BLaER1 (cell line): Measurements from ENCODE around the gene SMAD5.

ENCODE experiments used
- H3K27ac ChIP-seq: shearing (Covaris generic); formaldehyde crosslinking; 2 replicates; pipeline ENCODE4 v1.8.1; 2022
- H3K27me3 ChIP-seq: shearing (Covaris generic); formaldehyde crosslinking; 2 replicates; pipeline ENCODE4 v1.8.1; 2022
- H3K36me3 ChIP-seq: shearing (Covaris generic); formaldehyde crosslinking; 2 replicates; pipeline ENCODE4 v1.8.1; 2022
- H3K4me1 ChIP-seq: shearing (Covaris generic); formaldehyde crosslinking; 2 replicates; pipeline ENCODE4 v1.8.1; 2022
- H3K4me2 ChIP-seq: shearing (Covaris generic); formaldehyde crosslinking; 2 replicates; pipeline ENCODE4 v1.8.1; 2022
- H3K4me3 ChIP-seq: shearing (Covaris generic); formaldehyde crosslinking; 2 replicates; pipeline ENCODE4 v1.8.1; 2022
- H3K9ac ChIP-seq: shearing (Covaris generic); formaldehyde crosslinking; 2 replicates; pipeline ENCODE4 v1.8.1; 2022
- H3K9me3 ChIP-seq: shearing (Covaris generic); formaldehyde crosslinking; 2 replicates; pipeline ENCODE4 v1.8.1; 2022
- H4K20me1 ChIP-seq: shearing (Covaris generic); formaldehyde crosslinking; 2 replicates; pipeline ENCODE4 v1.8.1; 2022
- Cebpa-rat ChIP-seq: shearing (Covaris generic); IDR thresholded peaks from 2 replicates; pipeline ENCODE4 v1.8.1; 2022

SMAD5 gene

GRCh38 chr5:136174021-136174659 is 41.5 kb downstream of the SMAD5 start:
- H3K36me3 ChIP-seq, result peaks cover 74% of the 10 kb centered on the region
- peaks cover 48% of the 10 kb centered on the region for H4K20me1 ChIP-seq
- no peak overlapping the region for H3K4me2 ChIP-seq
- no peak overlapping the region for H3K9ac ChIP-seq
- H3K4me1 ChIP-seq, result peaks cover 5% of the 10 kb centered on the region; the same call in 1 of the 2 replicates
- H3K4me3 ChIP-seq, result no peak overlapping the region
- no peaks in the 10 kb centered on the region for H3K9me3 ChIP-seq
- TF ChIP-seq Cebpa-rat, result no peak
- H3K27ac ChIP-seq, result no peak overlapping the region
- H3K27me3 ChIP-seq, result no peaks in the 10 kb centered on the region

GRCh38 chr5:136182618-136183017 is 50.0 kb downstream of the SMAD5 start:
- no peak for TF ChIP-seq Cebpa-rat
- Histone ChIP-seq H4K20me1 (no peaks in the 10 kb centered on the region), H3K9ac (no peak overlapping the region), H3K4me1 (peaks cover 5% of the 10 kb centered on the region; the same call in 1 of the 2 replicates), H3K9me3 (no peaks in the 10 kb centered on the region), H3K27me3 (no peaks in the 10 kb centered on the region), H3K4me3 (no peak overlapping the region), H3K36me3 (peaks cover 39% of the 10 kb centered on the region), H3K4me2 (no peak overlapping the region), H3K27ac (no peak overlapping the region)

DNA sequence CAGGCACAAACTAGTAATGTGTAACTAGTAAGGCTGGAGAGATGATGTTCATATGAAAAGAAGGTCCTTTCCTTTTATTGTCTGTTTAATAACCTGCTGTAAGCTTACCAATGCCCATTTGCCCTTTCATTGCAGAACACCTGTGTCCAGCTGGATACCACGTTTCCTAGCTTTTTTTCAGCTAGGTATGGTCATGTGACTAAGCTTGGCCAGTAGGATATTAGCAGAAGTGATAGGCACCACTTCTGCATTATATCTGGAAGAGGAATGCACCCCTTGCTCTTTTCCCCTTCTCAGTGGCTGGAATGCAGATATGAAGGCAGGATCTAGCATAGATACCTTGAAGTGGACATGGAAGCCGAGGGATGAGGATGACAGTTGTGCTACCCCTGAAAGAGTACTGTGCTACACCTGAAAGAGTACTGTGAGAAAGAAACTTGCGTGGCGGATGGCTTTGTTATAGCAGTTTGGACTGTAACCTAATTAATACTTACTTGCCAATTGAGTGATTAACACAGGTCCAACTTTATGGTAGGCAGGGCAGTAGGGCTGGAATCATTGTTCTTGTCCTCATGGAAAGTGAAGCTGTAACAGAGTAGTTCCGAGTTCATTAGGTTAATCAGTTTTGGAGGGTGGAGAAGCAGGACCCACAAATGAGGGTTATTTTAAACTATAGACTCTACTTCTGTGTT is 53.5 kb downstream of the SMAD5 start:
- H3K36me3 ChIP-seq, result peaks cover 34% of the 10 kb centered on the region
- H3K27me3 ChIP-seq, result peaks cover 13% of the 10 kb centered on the region

DNA sequence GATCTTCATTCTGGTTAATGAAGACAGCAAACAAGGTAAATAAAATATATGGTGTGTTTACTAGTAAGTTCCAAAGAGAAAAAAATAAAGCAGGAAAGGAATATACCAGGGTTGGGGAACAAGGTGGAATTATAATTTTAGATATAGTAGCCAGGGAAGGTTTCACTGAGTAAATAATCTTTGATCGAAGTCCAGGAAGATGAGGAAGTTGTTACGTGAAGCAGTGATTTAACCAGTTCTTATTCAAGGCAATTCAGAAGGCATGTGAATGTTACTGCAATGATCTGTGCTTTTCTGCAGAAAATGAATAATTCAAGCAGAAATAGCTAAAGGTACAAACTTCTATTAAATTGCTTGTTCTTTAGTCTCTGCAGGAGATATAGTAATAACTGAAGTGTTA is 54.2 kb downstream of the SMAD5 start:
- peaks cover 20% of the 10 kb centered on the region for H3K27me3 ChIP-seq
- H3K9me3 ChIP-seq, result peaks cover 16% of the 10 kb centered on the region
- H3K36me3 ChIP-seq, result peaks cover 36% of the 10 kb centered on the region
- no peak for TF ChIP-seq Cebpa-rat
- no peak overlapping the region for H3K4me3 ChIP-seq
- H3K27ac ChIP-seq, result no peak overlapping the region
- H4K20me1 ChIP-seq, result no peaks in the 10 kb centered on the region
- no peak overlapping the region for H3K9ac ChIP-seq
- no peaks in the 10 kb centered on the region for H3K4me1 ChIP-seq
- H3K4me2 ChIP-seq, result no peak overlapping the region

More for the DNA sequence above, 53.5 kb downstream of the SMAD5 start:
- no peak overlapping the region for H3K4me2 ChIP-seq
- H3K4me3 ChIP-seq, result no peak overlapping the region
- TF ChIP-seq Cebpa-rat, result no peak
- H4K20me1 ChIP-seq, result no peaks in the 10 kb centered on the region
- peaks cover 9% of the 10 kb centered on the region for H3K9me3 ChIP-seq
- no peaks in the 10 kb centered on the region for H3K4me1 ChIP-seq
- H3K27ac ChIP-seq, result no peak overlapping the region
- no peak overlapping the region for H3K9ac ChIP-seq

- peaks cover 41% of the 10 kb centered on the region for H3K36me3 ChIP-seq
- H3K9me3 ChIP-seq, result peaks cover 24% of the 10 kb centered on the region
- H4K20me1 ChIP-seq, result no peaks in the 10 kb centered on the region
- no peak overlapping the region for H3K4me2 ChIP-seq
- no peak overlapping the region for H3K4me3 ChIP-seq
- H3K9ac ChIP-seq, result no peak overlapping the region
- H3K27ac ChIP-seq, result no peak overlapping the region
- no peaks in the 10 kb centered on the region for H3K4me1 ChIP-seq
- TF ChIP-seq Cebpa-rat, result no peak
- peaks cover 41% of the 10 kb centered on the region for H3K27me3 ChIP-seq
Observed at GRCh38 chr5:136188859-136189258, 56.2 kb downstream of the SMAD5 start.

DNA sequence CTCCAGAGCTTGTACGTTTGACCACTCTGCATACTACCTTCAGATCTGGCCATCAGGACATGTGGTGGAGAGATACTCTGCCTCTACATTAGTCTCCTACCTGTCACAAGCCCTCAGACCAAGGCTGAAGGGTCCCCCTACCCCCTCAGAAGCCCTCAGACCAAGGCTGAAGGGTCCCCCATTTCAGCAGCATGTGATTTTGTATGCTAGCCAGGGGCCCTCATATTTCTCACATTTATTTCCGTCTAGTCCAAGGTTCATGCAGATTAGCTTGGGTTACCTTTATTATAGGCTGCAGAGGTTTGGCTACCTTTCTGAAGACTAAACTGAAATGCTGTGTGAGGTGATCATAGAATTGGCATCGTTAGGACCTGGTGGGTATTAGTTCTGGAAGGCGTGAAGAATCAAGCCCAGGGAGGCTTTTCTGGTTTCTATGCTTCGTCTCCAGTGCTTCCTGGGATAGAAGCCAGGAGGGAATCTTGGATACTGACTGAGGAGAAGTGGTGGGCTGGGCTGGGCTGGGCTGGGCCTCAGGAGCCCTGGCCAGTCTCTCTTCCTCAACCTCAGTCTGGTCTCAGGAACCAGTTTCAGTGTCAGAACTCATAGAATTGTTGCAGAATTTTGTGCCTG is 57.6 kb downstream of the SMAD5 start:
- no peak for TF ChIP-seq Cebpa-rat
- peaks cover 44% of the 10 kb centered on the region for H3K27me3 ChIP-seq

DNA sequence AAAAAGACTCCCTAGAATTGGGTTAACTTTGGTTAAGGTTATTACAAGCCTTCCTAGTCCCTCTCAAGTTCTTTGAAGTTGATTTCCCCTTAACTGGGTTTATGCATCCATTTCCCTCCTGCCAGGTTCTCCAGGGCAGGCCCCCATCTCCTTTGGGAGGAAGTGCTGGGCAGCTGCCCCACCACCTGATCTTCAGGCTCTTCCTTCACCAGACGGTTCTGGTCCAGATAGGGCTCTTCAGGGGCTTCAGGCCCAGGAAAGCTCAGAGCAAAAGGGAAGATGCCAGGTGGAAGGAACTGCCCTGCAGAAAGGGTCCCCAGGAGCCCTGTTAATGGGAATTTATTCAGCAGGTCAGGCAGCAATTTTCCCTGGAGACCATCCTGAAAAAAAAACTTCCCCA is 58.3 kb downstream of the SMAD5 start:
- Histone ChIP-seq H3K36me3 (peaks cover 39% of the 10 kb centered on the region), H3K27me3 (peaks cover 44% of the 10 kb centered on the region)

More for the DNA sequence above, 57.6 kb downstream of the SMAD5 start:
- Histone ChIP-seq H3K4me2 (no peak overlapping the region), H3K9me3 (peaks cover 24% of the 10 kb centered on the region), H3K27ac (no peak overlapping the region), H3K9ac (no peak overlapping the region), H3K36me3 (peaks cover 41% of the 10 kb centered on the region), H4K20me1 (no peaks in the 10 kb centered on the region), H3K4me1 (no peaks in the 10 kb centered on the region), H3K4me3 (no peak overlapping the region)

DNA sequence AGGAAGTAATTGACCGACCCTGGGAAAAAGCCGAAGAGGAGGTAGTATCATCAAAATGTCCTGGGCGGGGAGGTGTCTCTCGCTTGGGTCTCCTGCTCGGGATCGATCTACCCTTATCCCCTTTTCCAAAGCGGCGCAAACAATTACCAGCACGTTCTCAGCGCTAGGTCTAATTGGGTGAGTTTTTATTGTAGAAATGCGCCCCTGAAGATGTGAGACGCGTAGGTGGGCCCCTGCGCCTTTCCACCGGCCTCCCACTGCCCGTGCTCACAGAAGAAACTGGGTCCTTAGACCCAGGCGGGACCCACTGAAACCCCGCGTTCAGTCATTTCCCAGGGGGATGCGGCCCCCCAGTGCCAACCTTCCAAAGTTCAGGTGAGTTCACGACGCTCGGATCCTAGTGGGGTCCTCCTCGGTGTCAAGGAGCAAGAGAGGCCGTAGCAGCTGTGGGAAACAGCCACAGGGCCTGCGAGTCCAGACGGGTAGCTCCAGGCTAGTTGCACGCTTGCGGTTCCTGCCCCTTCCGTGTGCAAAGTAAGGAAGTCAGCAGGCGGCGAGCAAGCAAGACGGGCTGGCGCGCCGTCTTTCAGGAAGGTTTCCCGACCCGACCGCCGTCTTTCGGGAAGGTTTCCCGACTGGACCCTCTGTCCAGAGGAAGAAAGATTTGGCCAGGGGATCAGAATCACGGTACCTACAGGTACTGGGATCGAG is 58.8 kb downstream of the SMAD5 start:
- TF ChIP-seq Cebpa-rat, result no peak
- Histone ChIP-seq H3K4me3 (no peak overlapping the region), H3K9me3 (peaks cover 24% of the 10 kb centered on the region), H3K27me3 (peaks cover 44% of the 10 kb centered on the region), H3K4me2 (no peak overlapping the region), H3K27ac (no peak overlapping the region), H3K4me1 (peaks cover 10% of the 10 kb centered on the region; the same call in 1 of the 2 replicates), H3K9ac (no peak overlapping the region), H4K20me1 (no peaks in the 10 kb centered on the region), H3K36me3 (peaks cover 36% of the 10 kb centered on the region)

More for the DNA sequence above, 58.3 kb downstream of the SMAD5 start:
- TF ChIP-seq Cebpa-rat, result no peak
- H3K27ac ChIP-seq, result no peak overlapping the region
- H3K4me3 ChIP-seq, result no peak overlapping the region
- no peak overlapping the region for H3K9ac ChIP-seq
- H3K9me3 ChIP-seq, result peaks cover 24% of the 10 kb centered on the region
- peaks cover 4% of the 10 kb centered on the region; the same call in 1 of the 2 replicates for H3K4me1 ChIP-seq
- no peak overlapping the region for H3K4me2 ChIP-seq
- H4K20me1 ChIP-seq, result no peaks in the 10 kb centered on the region

DNA sequence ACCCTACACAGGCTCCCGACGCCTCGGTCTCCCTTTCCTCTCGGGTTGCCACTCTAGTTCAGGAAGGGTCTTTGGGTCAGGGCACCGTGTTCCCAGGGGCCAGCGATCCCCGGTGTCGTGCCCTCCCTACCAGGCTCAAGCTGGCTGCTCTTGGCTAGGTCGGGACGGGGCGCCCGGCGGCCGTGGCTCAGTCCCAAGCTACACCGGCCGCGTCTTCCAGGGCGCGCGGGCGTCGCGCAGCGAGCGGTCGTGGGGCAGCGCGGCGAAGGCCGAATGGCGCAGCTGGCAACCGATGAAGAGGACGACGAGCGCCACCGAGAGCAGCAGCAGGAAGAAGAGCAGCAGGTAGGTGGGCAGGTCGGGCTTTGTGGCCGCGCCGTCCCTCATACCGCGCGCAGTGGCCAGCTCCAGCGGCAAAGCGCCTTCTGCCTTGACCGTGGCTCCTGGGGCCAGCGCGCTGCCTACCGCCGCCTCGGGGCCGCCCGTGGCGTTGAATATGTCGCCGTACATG is 59.4 kb downstream of the SMAD5 start:
- no peak overlapping the region for H3K9ac ChIP-seq
- H3K27ac ChIP-seq, result no peak overlapping the region
- H3K27me3 ChIP-seq, result peaks cover 44% of the 10 kb centered on the region
- peaks cover 10% of the 10 kb centered on the region; the same call in 1 of the 2 replicates for H3K4me1 ChIP-seq
- no peak for TF ChIP-seq Cebpa-rat
- H3K9me3 ChIP-seq, result peaks cover 24% of the 10 kb centered on the region
- H3K36me3 ChIP-seq, result peaks cover 36% of the 10 kb centered on the region
- H3K4me3 ChIP-seq, result no peak overlapping the region
- no peaks in the 10 kb centered on the region for H4K20me1 ChIP-seq
- H3K4me2 ChIP-seq, result no peak overlapping the region
